GM21447 (cell line): ENCODE measurements around the gene KRT15.
"Not testable (repeated sequence)": the region's sequence is repeated elsewhere in the genome, so short reads cannot be mapped to it uniquely, and the experiment has no call there.

ENCODE experiments used
- ATAC-seq: cut with Tn5 transposase; IDR thresholded peaks from one replicate; pipeline ENCODE4 v1.9.1; 2021; ENCODE audit not compliant: unreplicated experiment

The KRT15 gene

DNA sequence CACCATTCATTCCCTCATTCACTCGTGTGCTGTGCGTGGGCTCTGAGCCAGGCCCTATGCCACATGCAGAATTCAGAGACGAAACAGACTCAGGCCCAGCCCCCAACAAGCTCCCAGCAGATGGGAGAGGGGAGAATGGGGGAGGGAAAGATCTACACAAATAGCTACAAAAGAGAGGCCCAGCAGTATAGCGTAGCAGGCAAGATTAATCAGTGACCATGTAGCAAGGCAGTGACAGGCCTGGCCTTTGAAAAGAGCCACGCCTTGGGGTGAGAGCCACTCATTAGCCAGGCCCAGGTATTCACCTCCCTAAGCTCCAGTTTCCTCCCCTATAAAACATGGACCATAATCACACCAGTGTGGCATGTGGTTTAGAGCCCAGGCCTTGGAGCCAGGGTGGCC lies 25.8 kb upstream of the KRT15 start:
- ATAC-seq: no peak

DNA sequence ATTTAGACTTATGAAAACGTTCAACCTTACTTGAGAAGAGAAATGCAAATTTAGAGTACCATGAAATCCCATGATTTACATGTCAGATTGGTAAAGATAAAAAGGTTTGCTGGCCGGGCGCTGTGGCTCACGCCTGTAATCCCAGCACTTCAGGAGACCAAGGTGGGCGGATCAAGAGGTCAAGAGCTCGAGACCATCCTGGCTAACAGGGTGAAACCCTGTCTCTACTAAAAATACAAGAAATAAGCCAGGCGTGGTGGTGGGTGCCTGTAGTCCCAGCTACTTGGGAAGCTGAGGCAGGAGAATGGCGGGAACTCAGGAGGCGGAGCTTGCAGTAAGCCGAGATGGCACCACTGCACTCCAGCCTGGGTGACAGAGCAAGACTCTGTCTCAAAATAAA lies 24.1 kb upstream of the KRT15 start:
- not testable (repeated sequence) for ATAC-seq

DNA sequence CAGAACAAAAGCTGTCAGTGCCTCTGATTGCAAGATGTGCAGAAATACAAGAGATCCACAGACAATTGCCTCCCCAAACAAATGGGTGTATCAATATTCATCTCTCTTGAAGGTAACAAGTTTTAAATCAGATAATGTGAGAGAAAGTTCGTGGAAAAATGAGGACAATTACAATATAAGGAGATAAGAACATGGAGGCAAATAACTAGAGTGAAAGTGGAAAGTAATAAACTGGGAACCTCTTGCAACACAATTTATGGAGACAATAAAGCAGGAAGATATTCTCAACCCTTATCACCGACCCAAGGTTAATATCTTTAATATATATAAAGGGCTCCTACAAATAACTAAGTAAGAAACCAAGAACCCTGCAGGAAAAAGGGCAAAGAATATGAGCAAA lies 23.7 kb upstream of the KRT15 start:
- no peak for ATAC-seq

DNA sequence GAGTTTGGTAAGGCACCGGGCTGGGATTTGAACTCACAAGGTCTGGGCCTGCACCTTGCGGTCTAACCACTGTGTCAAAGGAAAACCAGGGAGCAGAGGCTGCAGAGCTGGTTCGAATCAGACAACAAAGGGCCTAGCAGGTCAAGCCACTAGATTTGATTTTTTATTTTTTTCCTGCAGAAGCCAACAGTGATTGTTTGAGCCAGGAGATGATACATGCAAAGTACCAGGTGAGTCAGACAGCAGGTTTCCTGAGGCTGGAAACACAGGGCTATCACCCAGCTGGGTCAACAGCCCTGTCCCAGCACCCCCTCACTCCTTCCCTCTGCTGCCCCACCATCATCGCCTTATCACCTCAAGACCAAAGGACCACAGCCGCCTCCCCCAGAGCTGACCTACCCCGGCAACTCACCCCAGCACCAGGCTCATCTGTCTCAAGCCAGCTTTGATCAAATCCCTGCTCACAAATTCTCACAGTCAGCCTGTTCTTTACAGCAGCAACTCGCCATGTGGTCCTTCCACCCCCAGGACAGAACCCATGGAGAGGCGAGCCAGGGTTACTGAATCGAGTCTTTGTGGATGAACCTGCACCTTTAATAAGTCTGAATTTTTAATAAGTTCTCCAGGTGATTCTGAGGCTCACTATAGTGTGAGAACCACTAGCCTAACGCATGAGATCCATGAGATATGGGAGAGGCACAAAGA lies 22.4 kb upstream of the KRT15 start:
- ATAC-seq: no peak

DNA sequence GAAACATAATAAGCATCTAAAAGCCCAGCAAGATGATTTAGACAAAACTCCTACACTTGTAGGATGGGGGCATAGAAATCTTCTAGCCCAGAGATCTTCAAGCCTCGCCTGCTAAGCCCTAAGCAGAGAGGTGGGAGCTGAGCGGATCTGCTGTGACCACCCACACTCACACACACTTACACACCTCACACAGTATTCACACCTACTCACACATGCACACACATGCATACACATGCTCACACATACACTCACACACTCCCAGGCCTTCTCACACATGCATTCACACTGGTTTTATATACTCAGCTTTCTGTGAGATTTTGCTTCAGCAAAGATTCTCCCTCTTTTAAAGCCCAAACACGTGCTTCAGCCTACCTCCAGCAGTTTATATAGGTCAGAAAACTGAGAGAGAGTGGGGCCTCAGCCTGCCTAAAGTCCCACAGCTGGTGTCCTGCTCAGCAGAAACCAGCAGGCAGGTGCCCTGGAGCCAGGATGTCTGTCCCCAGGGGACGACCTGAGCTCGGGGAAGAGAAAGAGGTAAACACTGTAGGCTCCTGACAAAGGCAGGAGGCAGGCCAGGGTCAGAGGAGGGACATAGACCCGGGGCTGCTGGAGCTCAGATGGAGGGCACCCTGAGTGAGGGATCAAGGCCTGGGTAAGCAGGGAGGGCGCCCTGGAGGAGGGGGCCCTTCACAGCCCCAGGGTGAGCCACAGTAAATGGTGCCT lies 21.4 kb upstream of the KRT15 start:
- no peak for ATAC-seq

DNA sequence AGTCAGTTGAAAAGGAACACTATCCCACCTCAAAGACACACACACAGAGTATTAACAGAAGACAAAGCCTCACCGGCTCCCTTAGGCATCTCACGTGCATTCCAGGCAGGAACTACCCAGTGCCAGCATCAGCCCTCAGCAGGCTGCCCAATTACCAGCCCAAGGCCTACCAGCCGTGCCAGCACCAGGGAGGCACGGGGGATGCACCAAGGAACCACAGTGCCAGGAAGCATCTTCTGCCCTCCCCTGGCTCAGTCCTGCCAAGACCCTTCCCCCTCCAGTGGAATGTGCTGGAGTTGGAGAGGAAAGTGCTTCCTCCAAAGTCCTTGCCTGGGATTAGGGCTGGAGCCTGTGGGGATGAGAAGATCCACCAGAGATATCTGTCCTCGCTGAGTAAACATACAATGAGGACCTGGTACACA lies 20.4 kb upstream of the KRT15 start:
- ATAC-seq: no peak

DNA sequence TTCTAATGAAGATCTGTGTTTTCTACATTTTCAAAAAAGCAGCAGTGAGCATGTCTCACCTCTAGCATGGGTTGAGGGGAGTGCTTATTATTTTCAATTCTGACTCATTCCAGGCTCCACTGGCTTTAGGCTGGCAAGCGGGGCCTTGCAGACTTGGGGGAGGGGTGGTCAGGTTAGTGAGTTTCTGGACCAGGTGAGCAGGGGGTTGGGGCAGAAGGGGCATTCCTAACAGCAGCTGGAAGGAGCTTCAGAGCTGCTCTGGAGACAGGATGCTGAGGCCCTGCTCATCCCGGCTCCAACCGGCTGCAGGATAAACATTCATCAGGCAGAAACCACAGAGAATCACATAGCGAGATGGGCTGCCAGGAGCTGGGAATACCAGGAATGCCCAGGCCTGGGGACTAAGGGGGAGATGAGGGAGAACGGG lies 19.9 kb upstream of the KRT15 start:
- no peak for ATAC-seq

DNA sequence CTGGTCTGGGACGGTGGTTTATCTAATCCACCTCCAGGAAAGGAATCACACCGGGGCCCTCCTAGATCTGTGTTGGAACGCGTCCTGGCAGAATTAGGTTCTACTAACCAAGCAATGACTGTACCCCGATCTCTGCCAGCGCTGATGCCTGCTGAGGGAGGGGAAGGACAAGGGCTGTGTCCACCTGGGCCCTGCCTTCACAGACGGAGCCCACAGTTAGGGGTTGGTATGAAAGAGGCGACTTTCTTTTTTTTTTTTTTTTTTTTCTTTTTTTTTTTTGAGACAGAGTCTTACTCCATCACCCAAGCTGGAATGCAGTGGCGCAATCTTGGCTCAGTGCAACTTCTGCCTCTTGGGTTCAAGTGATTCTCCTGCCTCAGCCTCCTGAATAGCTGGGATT lies 19.3 kb upstream of the KRT15 start:
- no peak for ATAC-seq

DNA sequence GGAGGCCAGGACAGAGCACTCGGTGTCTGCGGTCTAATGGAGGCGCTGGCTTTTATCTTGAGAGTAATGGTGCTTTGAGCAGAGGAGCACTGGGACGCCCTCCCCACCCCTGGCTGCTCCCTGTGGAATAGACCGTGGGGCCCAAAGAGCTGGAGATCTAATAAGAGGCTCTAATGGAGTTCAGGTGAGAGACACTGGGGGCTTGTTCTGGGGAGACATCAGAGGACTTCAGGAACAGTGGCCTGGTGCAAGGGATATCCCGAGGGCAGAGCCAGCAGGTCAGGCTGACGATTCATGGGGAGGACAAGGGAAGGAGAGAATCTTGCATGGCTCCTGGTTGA lies 18.9 kb upstream of the KRT15 start:
- no peak for ATAC-seq

DNA sequence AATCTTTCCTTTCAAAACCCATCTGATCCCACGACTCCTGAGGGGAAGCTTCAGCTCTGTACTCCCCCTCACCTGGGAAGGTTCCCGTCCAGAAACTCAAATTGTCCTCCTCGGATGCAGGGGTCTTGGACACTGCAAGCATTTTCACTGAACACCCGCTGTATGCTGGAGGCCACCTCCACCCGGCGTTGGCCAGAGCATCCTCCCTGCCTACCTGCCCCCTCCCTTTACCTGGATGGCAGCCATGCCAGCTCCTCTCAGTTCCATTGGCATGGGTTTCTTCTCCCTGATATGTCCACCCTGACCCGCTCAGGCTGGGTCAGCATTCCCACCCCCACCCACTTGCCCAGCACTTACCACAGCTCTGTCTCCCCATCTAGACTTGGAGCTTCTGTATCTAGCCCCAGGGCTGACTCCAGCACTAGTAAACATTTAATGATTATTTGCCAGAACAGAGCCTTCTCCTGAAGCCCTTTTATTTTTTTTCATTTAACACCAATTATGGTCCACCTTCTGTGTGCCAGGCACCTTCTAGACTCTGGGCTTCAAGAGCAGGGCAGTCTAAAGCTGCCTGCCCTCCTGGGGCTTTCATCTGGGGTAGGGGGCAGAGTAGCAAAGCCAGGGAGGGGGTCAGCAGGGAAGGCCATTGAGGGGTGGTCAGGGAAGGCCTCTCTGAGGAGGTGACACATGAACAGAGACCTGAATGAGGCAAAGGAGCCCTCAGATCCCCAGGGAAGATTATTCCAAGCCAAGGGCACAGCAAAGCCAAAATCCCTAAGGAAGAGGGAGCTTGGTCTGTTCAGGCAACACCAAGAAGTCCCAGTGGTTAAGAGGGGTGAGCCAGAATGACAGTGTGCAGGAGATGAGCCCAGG lies 18.3 kb upstream of the KRT15 start:
- no peak for ATAC-seq

DNA sequence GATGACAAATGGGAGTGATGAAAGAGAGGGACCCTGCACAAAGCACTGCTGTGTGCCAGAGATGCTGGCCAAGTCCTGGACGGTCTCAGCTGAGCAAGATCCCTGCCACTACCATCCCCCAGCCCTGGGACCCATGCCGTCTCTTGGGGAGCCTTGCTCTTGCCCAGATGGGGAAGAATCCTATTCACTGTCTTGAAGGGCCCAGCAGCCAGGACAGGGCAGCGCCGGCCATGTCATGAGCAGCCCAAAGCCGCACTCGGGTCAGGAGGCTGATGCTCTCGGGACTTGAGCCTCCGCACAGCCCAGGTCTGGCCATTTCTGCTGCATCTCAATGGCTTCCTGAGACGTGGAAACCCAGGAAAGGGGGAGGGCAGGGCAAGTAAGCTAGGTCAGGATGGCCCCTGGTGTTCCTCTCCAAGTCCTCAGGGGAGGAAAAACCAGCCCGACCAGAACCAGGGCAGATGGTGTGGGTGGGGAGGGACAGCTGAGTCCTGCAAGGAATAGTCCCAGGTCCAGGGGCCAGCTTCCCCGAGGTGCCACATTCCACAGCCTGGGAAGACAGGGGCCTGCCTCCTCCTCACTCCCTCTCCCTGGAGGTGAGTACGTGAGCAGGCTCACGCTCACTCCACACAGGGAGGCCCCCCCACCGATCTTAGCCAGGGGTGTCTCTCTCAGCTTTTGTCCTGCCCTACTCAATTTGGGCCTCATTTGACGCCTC lies 17.2 kb upstream of the KRT15 start:
- ATAC-seq: no peak

DNA sequence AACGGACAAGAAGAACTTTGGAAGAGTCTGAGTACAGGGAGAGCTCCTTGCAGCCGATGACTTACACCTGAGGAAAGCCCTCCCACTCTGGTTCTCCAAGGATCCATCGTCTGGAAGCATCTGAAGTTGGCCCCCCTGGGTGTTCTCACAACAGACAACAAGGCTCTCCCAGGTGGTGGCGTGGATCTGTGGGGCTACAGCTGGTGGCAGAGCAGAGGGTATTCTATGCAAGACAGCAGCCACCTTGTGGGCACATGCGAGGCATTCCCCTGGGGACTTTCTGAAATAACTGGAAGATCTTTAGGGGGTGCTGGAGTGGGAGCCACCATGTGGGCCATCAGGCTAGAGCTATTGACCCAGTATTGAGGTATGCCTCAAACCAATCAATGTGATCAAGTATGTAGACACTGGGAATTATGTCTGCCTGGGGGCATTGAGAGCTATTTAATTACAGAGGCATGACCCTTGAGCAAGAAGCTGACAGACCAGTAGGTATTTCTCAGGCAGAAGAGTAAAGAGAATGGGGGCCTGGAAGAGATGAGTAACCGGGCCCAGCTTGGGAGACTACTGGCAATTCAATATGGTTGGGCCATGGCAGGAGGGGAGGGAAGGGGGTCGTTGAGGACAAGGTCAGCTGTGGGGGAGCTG lies 16.3 kb upstream of the KRT15 start:
- no peak for ATAC-seq

DNA sequence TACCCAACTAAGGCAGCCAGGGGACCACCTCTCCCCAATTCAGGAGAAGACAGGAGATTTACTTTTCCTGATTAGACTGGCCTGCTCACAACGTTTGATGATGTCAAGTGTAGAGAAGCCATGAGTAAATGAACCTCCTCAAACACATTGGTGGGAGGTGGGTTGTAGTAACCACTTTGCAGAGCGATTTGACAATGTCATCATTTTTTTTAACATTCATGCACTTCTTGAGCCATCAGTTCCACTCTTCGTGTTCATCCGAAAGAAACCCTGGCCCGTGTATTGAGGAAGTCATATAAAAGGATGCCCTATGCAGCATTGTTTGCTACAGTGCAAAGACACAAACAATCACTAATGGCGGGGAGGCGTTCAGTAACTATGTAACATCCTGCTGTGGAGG lies 14.9 kb upstream of the KRT15 start:
- ATAC-seq: no peak

DNA sequence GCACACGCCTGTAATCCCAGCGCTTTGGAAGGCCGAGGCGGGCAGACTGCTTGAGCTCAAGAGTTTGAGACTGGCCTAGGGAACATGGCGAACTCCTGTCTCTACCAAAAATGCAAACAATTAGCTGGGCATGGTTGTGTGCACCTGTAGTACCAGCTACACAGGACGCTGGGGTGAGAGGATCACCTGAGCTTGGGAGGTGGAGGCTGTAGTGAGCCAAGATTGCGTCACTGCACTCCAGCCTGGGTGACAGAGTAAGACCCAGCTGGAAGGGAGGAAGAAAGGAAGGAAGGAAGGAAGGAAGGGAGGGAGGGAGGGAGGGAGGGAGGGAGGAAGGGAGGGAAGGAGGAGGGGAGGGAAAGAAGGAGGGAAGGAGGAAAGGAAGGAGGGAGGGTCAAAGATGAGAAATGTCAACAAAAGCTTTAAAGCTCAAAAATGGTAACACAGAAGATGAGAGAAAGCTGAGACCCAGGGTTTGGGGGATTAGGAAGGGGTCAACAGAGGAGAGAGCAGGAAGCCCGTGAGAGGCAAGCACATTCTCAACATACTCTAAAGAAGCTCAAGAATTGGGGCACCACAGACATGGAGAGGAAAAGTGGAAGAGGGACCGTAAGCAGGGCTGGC lies 14.4 kb upstream of the KRT15 start:
- no peak for ATAC-seq

DNA sequence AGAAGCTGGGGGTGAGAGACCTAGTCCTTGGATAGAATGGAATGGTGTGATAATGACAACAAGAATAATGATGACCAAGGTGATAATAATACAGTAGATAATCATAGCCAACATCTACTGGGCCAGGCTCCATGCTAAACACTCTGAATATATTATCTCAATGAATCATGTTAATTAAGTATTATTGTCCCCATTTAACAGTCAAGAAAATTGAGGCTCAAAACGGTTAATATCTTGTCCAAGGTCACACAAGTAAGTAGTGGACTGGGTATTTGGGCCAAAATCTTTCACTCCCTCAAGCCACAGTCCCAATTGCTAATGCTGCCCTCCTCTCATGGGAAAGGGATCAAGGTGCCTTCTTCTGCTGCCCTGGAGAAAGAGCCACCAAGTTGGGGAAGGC lies 13.3 kb upstream of the KRT15 start:
- no peak for ATAC-seq

DNA sequence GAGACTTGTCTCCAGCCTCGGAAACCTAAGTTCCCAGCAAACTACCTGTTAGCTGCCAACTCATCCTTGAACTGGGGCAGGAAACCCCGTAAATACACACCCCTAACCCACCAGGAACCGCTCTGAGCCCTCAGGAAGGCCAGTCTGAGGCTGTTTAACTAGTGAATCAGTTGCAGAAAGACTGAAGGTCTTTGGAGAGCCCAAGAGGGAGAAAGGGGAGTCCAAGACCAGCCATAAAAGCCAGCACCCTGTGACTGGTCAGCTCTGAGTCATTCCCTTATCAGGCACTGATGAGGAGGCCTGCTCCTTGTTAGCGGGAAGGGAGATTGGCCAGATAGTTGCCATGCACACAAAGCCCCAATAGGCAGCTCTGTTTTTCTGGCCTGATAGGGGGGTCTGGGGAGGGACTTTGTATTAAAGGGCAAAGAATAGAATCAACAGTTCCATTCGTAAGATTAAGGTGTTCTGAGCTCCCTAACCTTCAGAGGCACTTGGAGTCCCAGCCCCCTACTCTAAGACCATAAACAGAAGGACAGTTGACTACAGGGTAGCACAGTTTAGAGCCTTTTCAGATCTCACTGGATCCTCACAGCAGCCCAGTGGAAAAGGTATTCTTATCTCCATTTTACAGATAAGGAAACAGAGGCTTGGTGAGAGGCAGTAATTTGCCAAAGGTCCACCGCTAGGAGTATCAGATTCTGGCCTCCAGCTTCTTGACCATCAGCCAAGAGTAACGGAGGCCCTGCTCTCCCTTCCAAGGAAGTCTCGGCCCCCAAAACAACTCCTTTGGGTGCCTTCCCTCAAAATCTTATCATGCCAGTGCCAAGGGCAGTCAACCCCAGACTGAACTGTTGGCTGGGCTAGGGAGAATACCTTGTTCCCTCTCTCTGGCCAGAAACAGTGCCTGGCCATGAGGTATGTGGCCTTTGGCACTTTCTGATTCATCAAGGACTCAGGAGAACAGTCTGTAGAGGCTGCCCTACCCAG lies 11.7 kb upstream of the KRT15 start:
- ATAC-seq: no peak

DNA sequence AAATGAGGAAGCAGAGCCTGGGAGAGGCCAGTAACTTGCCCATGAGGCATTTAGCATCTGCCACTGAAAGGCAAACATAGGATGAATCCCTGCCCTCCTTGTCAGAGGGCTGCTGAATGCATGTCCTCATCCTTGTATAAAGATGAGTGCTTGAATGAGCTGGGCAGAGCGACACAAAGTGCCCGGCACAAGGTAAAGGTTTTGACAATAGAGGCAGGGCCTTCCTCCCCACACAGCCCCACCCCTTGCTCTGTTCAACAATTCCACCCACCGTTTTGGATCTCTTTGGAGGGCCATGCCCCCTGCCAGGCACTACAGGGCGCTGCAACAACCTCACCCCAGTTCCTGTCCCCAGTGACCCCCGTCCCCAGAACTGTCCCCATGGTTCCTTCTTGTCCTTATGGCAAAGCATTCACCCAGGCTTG lies 10.8 kb upstream of the KRT15 start:
- no peak for ATAC-seq

DNA sequence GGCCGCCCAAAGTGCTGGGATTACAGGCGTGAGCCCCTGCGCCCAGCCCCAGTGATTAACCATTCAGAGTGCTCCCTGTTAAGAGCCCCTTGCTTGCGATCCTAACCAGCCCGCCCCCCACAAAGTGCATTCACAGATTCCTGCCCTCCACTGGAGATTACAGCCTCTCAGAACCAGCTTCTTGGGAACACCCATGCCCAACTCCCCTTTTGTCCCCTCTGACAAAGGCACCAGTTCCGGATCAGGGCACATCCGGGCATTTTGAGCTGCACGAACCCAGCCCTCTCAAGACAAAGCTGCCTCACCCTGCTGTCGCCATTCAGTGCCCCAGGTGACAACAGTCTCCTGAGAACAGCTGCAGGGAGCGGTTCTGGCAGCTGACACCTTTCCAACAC lies 10.3 kb upstream of the KRT15 start:
- ATAC-seq: no peak
